Suppressor macrophage (primary cell): ENCODE data around the gene HBEGF.
A peak's percentile ranks its signal among the peaks of the same experiment; 100 is the strongest.
"Not testable (repeated sequence)": the region's sequence is repeated elsewhere in the genome, so short reads cannot be mapped to it uniquely, and the experiment has no call there.

ENCODE experiments used
- DNase-seq, 4 experiments: peaks; one replicate each; pipeline ENCODE4 v3.0.0-alpha.2; 2020 to 2022

The HBEGF gene

GRCh38 chr5:140360681-140361479 is 14.5 kb upstream of the HBEGF start:
- no peak for DNase-seq

GRCh38 chr5:140360101-140360500 is 13.7 kb upstream of the HBEGF start, which contains the start of gene SLC4A9:
Gene SLC4A9 (plus strand): TSS chr5:140360194. CDS start chr5:140360237, 43 bp downstream.
- DNase-seq: no peak

DNA sequence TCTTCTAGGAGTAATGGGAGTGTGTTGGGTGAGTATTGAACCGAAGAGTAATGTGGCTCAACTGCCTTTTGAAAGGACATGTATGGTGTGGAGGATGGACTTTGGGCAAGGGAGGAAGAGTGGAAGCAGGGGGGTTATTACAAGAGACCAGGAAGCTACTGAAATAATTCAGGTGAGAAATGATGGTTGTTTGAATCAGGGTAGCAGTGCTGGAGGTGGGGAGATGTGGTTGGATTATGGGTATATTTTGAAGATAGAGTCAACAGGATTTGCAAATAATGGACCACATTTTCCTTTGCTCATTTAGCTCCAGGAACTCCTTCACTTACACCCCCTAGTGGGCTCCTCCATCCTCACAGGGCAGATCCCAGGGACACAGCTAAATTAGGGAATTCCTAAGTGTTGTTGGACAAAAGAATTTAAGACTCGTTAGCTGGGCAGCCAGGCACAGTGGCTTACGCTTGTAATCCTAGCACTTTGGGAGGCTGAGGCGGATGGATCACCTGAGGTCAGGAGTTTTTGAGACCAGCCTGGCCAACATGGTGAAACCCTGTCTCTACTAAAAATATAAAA is 12.4 kb upstream of the HBEGF start:
- peak in 1 of 4 experiments; percentile 51 for DNase-seq

GRCh38 chr5:140357726-140358093 is 11.3 kb upstream of the HBEGF start:
- DNase-seq: peak; percentile 83 to 90 (median 88)

GRCh38 chr5:140356853-140357725 is 10.7 kb upstream of the HBEGF start:
- DNase-seq: peak in 2 of 4 experiments; percentile 29 to 30

GRCh38 chr5:140355546-140355945 is 9.1 kb upstream of the HBEGF start:
- DNase-seq: peak in 2 of 4 experiments; percentile 41 to 49

- DNase-seq: peak; percentile 88 to 95 (median 90)
Measured at GRCh38 chr5:140351609-140352334, 5.4 kb upstream of the HBEGF start.

DNA sequence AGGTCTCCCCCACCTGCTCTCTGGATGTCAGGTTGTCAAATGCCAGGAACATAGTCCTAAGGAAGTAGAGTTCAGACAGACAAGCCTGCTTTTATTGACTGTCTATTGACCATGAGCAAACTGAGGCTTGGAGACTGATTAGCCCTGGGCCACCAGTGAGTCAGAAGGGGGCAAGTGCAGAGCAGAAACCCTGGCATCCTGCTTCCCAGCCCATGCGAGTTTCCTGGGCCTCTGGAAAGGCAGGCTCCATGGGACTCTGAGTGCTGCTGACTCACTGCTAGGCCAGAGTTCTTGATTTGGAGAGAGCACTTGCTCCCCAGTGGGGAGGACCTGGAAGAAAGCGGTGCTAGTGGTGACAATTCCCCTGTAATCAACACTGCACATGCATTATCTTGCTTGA is 2.8 kb upstream of the HBEGF start:
- no peak for DNase-seq

GRCh38 chr5:140348104-140348503 is 1.7 kb upstream of the HBEGF start:
- no peak for DNase-seq

DNA sequence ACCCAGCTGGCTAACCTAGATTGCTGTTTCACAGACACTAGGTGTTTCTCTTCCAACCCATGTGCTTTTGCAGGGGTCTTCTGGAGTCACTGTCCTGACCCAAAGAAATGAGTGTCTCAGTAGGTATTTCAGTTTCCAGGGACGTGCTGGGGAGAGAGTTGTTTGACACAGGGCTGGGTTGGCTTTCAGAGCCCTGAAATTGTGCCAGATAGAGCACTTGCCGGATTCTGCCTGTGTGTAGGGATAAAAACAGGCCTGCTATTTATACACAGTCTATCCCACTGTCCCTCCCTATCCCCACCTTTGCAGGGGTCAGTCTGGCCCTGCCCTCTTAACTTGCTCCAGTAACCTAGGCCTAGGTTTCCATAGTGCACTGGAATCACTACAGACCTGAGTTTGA is 957 bp upstream of the HBEGF start:
- DNase-seq: no peak

DNA sequence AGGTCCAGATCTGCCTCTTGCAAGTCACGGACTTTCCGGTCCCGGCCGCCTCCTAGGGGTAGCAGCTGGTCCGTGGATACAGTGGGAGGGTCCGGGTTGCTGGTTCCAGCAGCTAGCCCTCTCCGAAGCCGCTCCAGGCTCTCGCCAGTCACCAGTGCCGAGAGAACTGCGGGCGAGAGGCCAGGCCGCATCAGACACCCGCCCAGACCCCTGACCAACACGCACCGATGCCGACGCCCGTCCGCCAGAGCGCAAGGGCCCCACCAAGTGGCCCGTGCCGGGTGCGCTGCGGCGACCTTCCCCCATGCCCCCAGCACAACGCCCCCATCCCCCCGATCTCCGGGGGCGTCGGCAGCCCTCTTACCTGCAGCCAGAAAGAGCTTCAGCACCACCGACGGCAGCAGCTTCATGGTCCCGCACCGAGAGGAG is 470 bp downstream of the HBEGF start:
- peak; percentile 51 to 78 (median 64) for DNase-seq

- DNase-seq: peak in 2 of 4 experiments; percentile 24 to 29
Measured at GRCh38 chr5:140344683-140345423, 1.6 kb downstream of the HBEGF start.

DNA sequence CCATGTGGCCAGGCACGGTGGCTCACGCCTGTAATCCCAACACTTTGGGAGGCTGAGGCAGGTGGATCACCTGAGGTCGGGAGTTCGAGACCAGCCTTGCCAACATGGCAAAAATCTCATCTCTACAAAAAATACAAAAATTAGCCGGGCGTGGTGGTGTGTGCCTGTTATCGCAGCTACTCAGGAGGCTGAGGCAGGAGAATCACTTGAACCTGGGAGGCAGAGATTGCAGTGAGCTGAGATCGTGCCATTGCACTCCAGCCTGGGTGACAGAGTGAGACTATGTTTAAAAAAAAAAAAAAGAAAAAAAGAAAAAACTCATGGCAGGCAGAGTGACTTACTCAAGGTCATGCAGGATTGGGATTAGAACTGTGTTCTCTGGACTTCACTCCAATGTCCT is 2.6 kb downstream of the HBEGF start:
- not testable (repeated sequence) for DNase-seq

GRCh38 chr5:140342896-140343295 is 3.5 kb downstream of the HBEGF start:
- peak in 3 of 4 experiments; percentile 59 to 64 (median 60) for DNase-seq

GRCh38 chr5:140342287-140342686 is 4.1 kb downstream of the HBEGF start:
- DNase-seq: peak; percentile 82 to 90 (median 86)

- no peak for DNase-seq
Measured at GRCh38 chr5:140341591-140341990, 4.8 kb downstream of the HBEGF start.

DNA sequence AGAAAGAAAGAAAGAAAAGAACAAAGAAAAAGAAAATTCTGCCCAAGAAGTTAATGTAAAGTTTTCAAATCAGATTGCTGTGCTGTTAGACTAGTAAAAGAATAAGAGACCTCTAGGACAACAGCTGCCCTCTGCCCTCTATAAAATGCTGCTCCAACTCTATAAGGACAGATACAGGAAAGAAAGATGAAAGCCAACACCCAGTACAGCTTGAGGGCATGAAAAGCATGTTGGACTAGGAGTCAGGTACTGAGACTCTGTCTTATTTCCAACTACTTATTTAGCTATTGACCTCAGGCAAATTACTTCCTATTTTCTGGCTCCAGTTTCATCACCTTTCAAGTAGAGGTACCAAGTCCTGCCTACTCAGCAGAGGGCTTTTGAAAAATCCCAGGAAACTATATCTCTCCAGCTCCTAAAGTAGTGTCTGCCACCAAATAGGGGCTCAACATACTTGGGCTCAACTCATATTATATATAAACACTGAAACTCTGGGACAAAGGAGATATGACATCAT is 5.7 kb downstream of the HBEGF start:
- DNase-seq: peak in 2 of 4 experiments; percentile 53 to 57

GRCh38 chr5:140339636-140340035 is 6.8 kb downstream of the HBEGF start:
- DNase-seq: no peak

- DNase-seq: peak in 2 of 4 experiments; percentile 53 to 60
Measured at GRCh38 chr5:140338908-140339307, 7.5 kb downstream of the HBEGF start.

GRCh38 chr5:140338336-140338735 is 8.1 kb downstream of the HBEGF start:
- no peak for DNase-seq

GRCh38 chr5:140337880-140338279 is 8.5 kb downstream of the HBEGF start:
- no peak for DNase-seq
